Calu3 (cell line): ENCODE data around the gene ZFYVE28. TPM values are rescaled to one million over a fixed set of nuclear protein-coding genes. Genes with fewer than 3 reads are reported as not detected.

Experiments
- BruUV-seq: library from RNA; stranded (reverse); fragments of 400-500 nt; replicated peaks from 2 replicates; lab custom pipeline; 2021; lab: Mats Ljungman, UMichigan
- CTCF ChIA-PET: fragments of 300-600 bp; sonication (Branson Sonifier 250); formaldehyde crosslinking; loops from one replicate; lab custom pipeline; 2022; ENCODE audit warnings: antibody characterized with exemption; lab: Charles Lee
- DNase-seq: peaks from one replicate; pipeline ENCODE4 v3.0.0; 2022
- H3K27ac Mint-ChIP-seq: one replicate; pipeline ENCODE4 v1.8.0; 2022; ENCODE audit warnings: mixed read lengths; ENCODE audit not compliant: unreplicated experiment
- H3K27me3 Mint-ChIP-seq: one replicate; pipeline ENCODE4 v1.8.0; 2022; ENCODE audit warnings: mixed read lengths; ENCODE audit not compliant: unreplicated experiment
- H3K36me3 Mint-ChIP-seq: one replicate; pipeline ENCODE4 v1.8.0; 2022; ENCODE audit warnings: mild to moderate bottlenecking, moderate library complexity, mixed read lengths; ENCODE audit not compliant: insufficient read depth, unreplicated experiment
- H3K4me1 Mint-ChIP-seq: one replicate; pipeline ENCODE4 v1.8.0; 2022; ENCODE audit warnings: mild to moderate bottlenecking, low read depth, mixed read lengths; ENCODE audit not compliant: unreplicated experiment
- H3K4me3 Mint-ChIP-seq: one replicate; pipeline ENCODE4 v1.8.0; 2022; ENCODE audit warnings: mild to moderate bottlenecking, low read depth, moderate library complexity, mixed read lengths; ENCODE audit not compliant: unreplicated experiment
- H3K9me3 Mint-ChIP-seq: one replicate; pipeline ENCODE4 v1.8.0; 2022; ENCODE audit warnings: low read depth, mixed read lengths; ENCODE audit not compliant: unreplicated experiment
- intact Hi-C: fragments of 100-400 bp; cut with micrococcal nuclease; formaldehyde crosslinking; loops from one replicate; pipeline ENCODE4 v1.10.0; 2022; ENCODE audit not compliant: unreplicated experiment
- total RNA-seq: library from RNA; stranded (reverse); gene quantifications from 2 replicates; pipeline ENCODE4 v1.2.3, GENCODE V29; 2022
- TF ChIP-seq, protein P1 (sequence below): fragments of 200-600 bp; IDR thresholded peaks from one replicate; pipeline ENCODE4 v1.8.0; 2022; ENCODE audit warnings: antibody characterized with exemption; ENCODE audit not compliant: unreplicated experiment

The ZFYVE28 gene
- total RNA-seq, 1 experiment from 2014 or later, result 1.2 TPM

DNA sequence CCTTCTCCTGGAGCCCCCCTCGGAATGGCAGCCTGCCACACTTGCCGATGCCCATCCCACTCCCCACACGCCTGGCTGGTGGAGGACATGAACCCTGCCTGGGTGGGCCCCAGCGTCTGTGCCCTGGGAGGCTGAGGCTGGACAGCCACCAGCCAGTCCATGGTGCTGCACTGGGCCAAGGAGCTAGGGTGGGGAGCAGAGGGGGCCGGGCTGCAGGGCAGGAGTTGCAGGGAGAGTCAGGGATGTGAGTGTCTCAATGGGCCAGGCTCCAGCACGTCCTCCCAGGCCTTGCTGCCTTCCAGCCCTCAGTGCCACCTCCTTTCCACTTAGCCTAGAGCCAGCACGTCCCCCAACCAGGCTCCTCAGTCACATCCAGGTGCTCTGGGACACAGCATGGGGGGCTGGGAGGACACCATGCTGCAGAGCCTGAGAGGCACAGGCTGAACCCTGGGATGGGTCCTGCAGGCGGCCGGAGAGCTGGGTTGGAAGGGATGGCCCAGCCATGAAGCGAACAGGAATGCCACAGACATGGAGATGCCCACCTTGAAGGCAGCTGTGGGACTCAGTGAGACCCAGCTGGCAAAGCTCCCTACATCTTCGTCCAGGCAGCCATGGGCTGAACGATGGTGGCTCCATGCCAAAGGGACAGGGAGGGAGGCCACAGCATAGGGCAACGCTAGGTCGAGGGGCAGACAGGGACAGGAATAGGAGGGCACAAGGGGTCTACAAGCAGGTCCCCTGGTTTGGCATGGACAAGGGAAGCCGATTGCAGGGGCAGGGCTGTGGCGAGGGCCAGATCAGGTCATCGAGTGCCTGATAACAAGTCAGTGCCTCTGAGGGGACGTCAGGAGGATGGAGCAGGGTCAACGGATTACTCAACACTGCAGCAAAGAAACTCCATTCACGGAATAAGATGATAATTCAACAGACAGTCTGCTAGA lies 126.5 kb downstream of the ZFYVE28 start:
- Mint-ChIP-seq H3K27ac (no peak overlapping the region), H3K27me3 (peaks cover 1% of the 10 kb centered on the region), H3K4me3 (no peak overlapping the region), H3K4me1 (no peaks in the 10 kb centered on the region), H3K9me3 (no peaks in the 10 kb centered on the region), H3K36me3 (no peaks in the 10 kb centered on the region)
- DNase-seq, result no peak
- TF ChIP-seq, protein P1, sequence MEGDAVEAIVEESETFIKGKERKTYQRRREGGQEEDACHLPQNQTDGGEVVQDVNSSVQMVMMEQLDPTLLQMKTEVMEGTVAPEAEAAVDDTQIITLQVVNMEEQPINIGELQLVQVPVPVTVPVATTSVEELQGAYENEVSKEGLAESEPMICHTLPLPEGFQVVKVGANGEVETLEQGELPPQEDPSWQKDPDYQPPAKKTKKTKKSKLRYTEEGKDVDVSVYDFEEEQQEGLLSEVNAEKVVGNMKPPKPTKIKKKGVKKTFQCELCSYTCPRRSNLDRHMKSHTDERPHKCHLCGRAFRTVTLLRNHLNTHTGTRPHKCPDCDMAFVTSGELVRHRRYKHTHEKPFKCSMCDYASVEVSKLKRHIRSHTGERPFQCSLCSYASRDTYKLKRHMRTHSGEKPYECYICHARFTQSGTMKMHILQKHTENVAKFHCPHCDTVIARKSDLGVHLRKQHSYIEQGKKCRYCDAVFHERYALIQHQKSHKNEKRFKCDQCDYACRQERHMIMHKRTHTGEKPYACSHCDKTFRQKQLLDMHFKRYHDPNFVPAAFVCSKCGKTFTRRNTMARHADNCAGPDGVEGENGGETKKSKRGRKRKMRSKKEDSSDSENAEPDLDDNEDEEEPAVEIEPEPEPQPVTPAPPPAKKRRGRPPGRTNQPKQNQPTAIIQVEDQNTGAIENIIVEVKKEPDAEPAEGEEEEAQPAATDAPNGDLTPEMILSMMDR, result no peak
- CTCF ChIA-PET, result no interaction called here
- no TSS peak for BruUV-seq
- intact Hi-C loops, result no loop called here

DNA sequence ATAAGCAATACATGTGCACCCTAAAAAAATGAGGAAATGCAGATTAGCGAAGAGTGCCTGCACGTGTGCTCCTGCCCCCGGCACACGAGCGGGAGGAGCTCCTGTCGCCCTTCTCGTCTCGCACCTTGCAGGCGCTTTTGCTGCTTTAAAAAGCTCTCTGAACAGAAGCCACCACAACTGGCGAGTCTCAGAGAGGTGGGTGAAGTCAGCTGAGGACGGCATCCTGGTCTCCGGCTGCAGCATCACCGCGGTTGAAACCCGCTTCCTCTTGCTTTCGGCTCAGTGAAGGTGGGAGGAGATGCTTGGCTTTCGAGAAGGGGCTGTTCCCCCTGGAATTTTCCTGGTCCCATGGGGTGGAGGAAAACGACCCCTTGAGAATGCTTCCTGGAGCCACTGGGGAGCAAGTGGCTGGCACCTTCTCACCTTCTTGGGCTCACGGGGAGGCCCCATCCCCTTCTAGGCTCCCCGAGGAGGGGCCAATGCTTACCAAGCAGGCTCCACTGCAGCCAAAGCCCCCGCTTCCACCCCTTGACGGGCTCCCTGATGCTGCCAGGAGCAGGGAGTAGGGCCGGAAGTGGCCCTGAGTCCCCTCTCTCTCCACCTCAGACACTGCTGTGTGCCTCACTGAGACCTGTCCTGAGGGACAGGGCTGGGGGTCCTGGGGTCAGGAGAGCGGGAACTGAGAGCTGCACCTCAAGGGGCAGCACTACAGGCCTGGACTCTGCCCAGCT lies 127.3 kb downstream of the ZFYVE28 start:
- H3K4me3 Mint-ChIP-seq, result no peak overlapping the region
- no peaks in the 10 kb centered on the region for H3K36me3 Mint-ChIP-seq
- no peaks in the 10 kb centered on the region for H3K4me1 Mint-ChIP-seq
- no peaks in the 10 kb centered on the region for H3K27me3 Mint-ChIP-seq
- CTCF ChIA-PET, result interaction anchor here (0.6 kb wide), 1 partner anchor 233 kb away, joined by 5 read pairs; no protein-coding TSS in a partner anchor
- DNase-seq, result no peak
- TF ChIP-seq, protein P1, result no peak
- BruUV-seq, result no TSS peak
- no peaks in the 10 kb centered on the region for H3K9me3 Mint-ChIP-seq
- no peak overlapping the region for H3K27ac Mint-ChIP-seq
- intact Hi-C loops, result no loop called here

DNA sequence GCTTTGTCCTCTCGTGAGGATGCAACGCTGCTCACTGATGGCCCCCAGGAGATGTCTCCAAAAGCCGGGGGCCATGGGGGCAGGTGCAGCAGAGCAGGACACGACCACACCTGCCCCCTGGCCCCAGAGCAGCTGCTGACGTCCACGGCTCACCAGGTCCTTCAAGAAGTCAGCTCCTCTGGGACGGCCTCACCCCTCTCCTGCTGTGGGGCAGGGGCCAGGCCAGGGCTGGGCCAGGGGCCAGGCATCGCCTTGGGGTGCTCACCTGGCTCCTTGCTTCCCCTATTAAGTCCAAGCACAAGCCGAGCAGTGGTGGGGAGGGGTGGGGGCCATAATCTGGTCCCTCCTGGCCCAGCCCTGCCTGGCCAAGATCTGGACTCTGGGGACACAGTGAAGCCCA lies 128.0 kb downstream of the ZFYVE28 start:
- Mint-ChIP-seq H3K27me3 (no peaks in the 10 kb centered on the region), H3K4me3 (no peak overlapping the region), H3K27ac (no peak overlapping the region), H3K36me3 (no peaks in the 10 kb centered on the region), H3K9me3 (no peaks in the 10 kb centered on the region), H3K4me1 (no peaks in the 10 kb centered on the region)
- TF ChIP-seq, protein P1, result no peak
- no peak for DNase-seq
- intact Hi-C loops, result no loop called here
- CTCF ChIA-PET, result interaction anchor here (0.6 kb wide), 1 partner anchor 233 kb away, joined by 5 read pairs; no protein-coding TSS in a partner anchor
- BruUV-seq, result no TSS peak

DNA sequence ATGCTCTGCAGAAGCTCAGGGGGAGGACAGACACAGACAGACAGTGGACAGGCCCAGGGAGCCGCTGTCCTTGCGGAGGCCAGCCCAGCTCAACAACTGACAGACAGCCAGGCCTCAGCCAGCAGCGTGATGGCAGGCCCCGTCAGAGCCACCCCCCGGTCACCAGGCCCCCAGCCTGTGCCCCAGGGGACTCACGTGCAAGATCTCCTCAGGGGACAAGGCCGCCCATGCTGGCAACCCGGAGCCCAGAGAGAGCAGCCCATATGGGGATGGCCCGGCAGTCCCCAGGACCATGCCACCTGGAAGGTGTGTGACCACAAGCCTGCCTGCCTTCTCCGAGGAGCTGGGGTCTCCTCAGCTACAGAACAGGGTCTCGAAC lies 128.5 kb downstream of the ZFYVE28 start:
- no peak overlapping the region for H3K27ac Mint-ChIP-seq

More for the DNA sequence above, 128.5 kb downstream of the ZFYVE28 start:
- Mint-ChIP-seq H3K4me3 (no peak overlapping the region), H3K9me3 (no peaks in the 10 kb centered on the region), H3K4me1 (no peaks in the 10 kb centered on the region), H3K36me3 (no peaks in the 10 kb centered on the region), H3K27me3 (no peaks in the 10 kb centered on the region)
- no peak for DNase-seq
- TF ChIP-seq, protein P1, result no peak
- BruUV-seq, result no TSS peak
- CTCF ChIA-PET, result no interaction called here
- intact Hi-C loops, result loop anchor here (10.0 kb wide), 1 partner anchor 45 kb away; no protein-coding TSS in a partner anchor
